GM23338 (cell line): ENCODE measurements around the gene GHRHR. TPM values are rescaled to one million over a fixed set of nuclear protein-coding genes. Genes with fewer than 3 reads are reported as not detected.

Experiments
- ATAC-seq: fragments of 200-7000 bp; cut with Tn5 transposase; 3 replicates; pipeline ENCODE4 v1.9.1; 2020
- DNase-seq: peaks from one replicate; pipeline ENCODE4 v3.0.0-alpha.2; 2015; ENCODE audit warnings: low spot score
- H2AFZ ChIP-seq: fragments of 200-600 bp; sonication (generic); 2 replicates; pipeline ENCODE4 v1.8.0; 2016; ENCODE audit warnings: antibody characterized with exemption, mild to moderate bottlenecking, moderate library complexity
- H3F3A ChIP-seq: fragments of 200-600 bp; sonication (generic); replicated peaks from 2 replicates; pipeline ENCODE4 v1.8.0; 2017; ENCODE audit warnings: antibody characterized with exemption, mixed run types, low read depth
- H3K27ac ChIP-seq: fragments of 200-600 bp; sonication (generic); 2 replicates; pipeline ENCODE4 v1.6.1; 2016; ENCODE audit warnings: low read depth
- H3K27me3 ChIP-seq: fragments of 200-600 bp; sonication (generic); 2 replicates; pipeline ENCODE4 v1.8.0; 2016; ENCODE audit warnings: mild to moderate bottlenecking, mixed run types, moderate library complexity; ENCODE audit not compliant: insufficient read depth
- H3K36me3 ChIP-seq: fragments of 200-600 bp; sonication (generic); 2 replicates; pipeline ENCODE4 v1.8.0; 2016; ENCODE audit warnings: mild to moderate bottlenecking; ENCODE audit not compliant: insufficient read depth
- H3K4me1 ChIP-seq: fragments of 200-600 bp; sonication (generic); 2 replicates; pipeline ENCODE4 v1.8.0; 2016; ENCODE audit warnings: mild to moderate bottlenecking, moderate library complexity; ENCODE audit not compliant: insufficient read depth
- H3K4me2 ChIP-seq: fragments of 200-600 bp; sonication (generic); 2 replicates; pipeline ENCODE4 v1.7.1; 2017; ENCODE audit warnings: mixed run types
- H3K4me3 ChIP-seq: fragments of 200-600 bp; sonication (generic); 2 replicates; pipeline ENCODE4 v1.6.1; 2016; ENCODE audit warnings: mixed run types
- H3K79me2 ChIP-seq: fragments of 200-600 bp; sonication (generic); replicated peaks from 2 replicates; pipeline ENCODE4 v1.8.0; 2017; ENCODE audit warnings: mild to moderate bottlenecking; ENCODE audit not compliant: insufficient read depth
- H3K9me2 ChIP-seq: fragments of 200-600 bp; sonication (generic); 2 replicates; pipeline ENCODE4 v1.8.0; 2017; ENCODE audit not compliant: insufficient read depth
- H4K20me1 ChIP-seq: fragments of 200-600 bp; sonication (generic); replicated peaks from 2 replicates; pipeline ENCODE4 v1.8.0; 2017; ENCODE audit warnings: mild to moderate bottlenecking; ENCODE audit not compliant: insufficient read depth
- H3K27ac Mint-ChIP-seq: 2 replicates; pipeline ENCODE4 v1.8.0; 2020; ENCODE audit warnings: inconsistent platforms, mild to moderate bottlenecking, moderate library complexity, mixed read lengths
- H3K27me3 Mint-ChIP-seq: 3 replicates; pipeline ENCODE4 v1.8.0; 2022; ENCODE audit warnings: low read depth, mild to moderate bottlenecking, moderate library complexity, mixed read lengths, inconsistent platforms; ENCODE audit not compliant: insufficient read depth, poor library complexity
- H3K36me3 Mint-ChIP-seq: 3 replicates; pipeline ENCODE4 v1.8.0; 2021; ENCODE audit warnings: low read depth, mild to moderate bottlenecking, inconsistent platforms, moderate library complexity, mixed read lengths
- H3K4me1 Mint-ChIP-seq: 3 replicates; pipeline ENCODE4 v1.8.0; 2020; ENCODE audit warnings: mild to moderate bottlenecking, inconsistent platforms, mixed read lengths
- H3K4me3 Mint-ChIP-seq: 3 replicates; pipeline ENCODE4 v1.8.0; 2021; ENCODE audit warnings: moderate library complexity, mild to moderate bottlenecking, inconsistent platforms, mixed read lengths
- H3K9me3 Mint-ChIP-seq: 3 replicates; pipeline ENCODE4 v1.8.0; 2020; ENCODE audit warnings: moderate library complexity, mild to moderate bottlenecking, inconsistent platforms, mixed read lengths
- CREB1 ChIP-seq: fragments of 250-450 bp; sonication (Bioruptor Pico); IDR thresholded peaks from 2 replicates; pipeline ENCODE4 v1.5.0; 2020; ENCODE audit warnings: low read depth, mild to moderate bottlenecking, moderate library complexity
- POLR2AphosphoS5 ChIP-seq: IDR thresholded peaks from 2 replicates; pipeline ENCODE4 v1.6.1; 2016; ENCODE audit warnings: antibody characterized with exemption, low read depth
- STAT1 ChIP-seq: IDR thresholded peaks from one replicate; pipeline ENCODE4 v1.6.1; 2016; ENCODE audit warnings: antibody characterized with exemption; ENCODE audit not compliant: unreplicated experiment
- polyA plus RNA-seq: library from polyadenylated mRNA; unstranded; fragments of >200 nt; fragmentation: Nextera tagmentation; extraction: Ambion mirVana; gene quantifications from 2 replicates; pipeline ENCODE4 v1.2.1, GENCODE V29; 2016
- total RNA-seq: library from RNA; depleted of rRNA; stranded (reverse); fragments of >200 nt; shearing (Covaris generic); gene quantifications from 2 replicates; pipeline ENCODE4 v1.2.3, GENCODE V29; 2014
- TF ChIP-seq, protein P1 (sequence below), 2 experiments: fragments of 200-600 bp in 1 of 2; sonication (generic) in 1 of 2; conservative IDR thresholded peaks; 2 replicates each; pipeline versions ENCODE4 v1.5.1 to v1.6.1; 2016 to 2017; ENCODE audit warnings: antibody characterized with exemption in 2 of 2, low read depth in 2 of 2, mild to moderate bottlenecking in 2 of 2, moderate library complexity in 1 of 2
- TF ChIP-seq, protein P2 (sequence below): IDR thresholded peaks from 2 replicates; pipeline ENCODE4 v1.6.1; 2016; ENCODE audit warnings: antibody characterized with exemption
- TF ChIP-seq, protein P3 (sequence below): fragments of 250-450 bp; sonication (Bioruptor Pico); IDR thresholded peaks from 2 replicates; pipeline ENCODE4 v1.5.0; 2020; ENCODE audit warnings: mild to moderate bottlenecking, moderate library complexity

GHRHR gene
- total and polyA plus RNA-seq, 2 experiments from 2014 or later, result 2.2 TPM; not detected in 1

DNA sequence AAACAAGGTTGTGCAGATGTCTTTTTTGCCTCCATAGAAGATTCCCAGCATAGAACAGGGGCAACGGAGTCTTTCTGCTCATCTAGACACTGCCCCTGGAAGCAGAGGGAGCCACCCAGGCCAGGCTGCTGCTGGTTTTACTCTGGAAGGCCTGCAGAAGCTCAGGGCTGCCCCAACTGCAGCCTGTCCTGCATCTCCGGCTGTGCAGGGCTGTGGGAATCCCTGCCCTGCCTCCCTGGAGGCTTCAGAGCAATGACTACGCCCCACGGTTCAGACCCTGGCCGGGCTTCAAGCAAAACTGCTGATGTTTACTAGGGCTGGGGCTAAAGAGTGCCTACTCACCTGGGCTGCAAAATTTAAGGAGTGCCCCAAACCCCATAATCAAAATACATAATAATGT lies 43.9 kb downstream of the GHRHR start:
- no peaks in the 10 kb centered on the region for H3K9me3 Mint-ChIP-seq
- Histone ChIP-seq H3K27me3 (no peaks in the 10 kb centered on the region), H3F3A (no peaks in the 10 kb centered on the region), H4K20me1 (no peaks in the 10 kb centered on the region), H3K27ac (no peak overlapping the region), H2AFZ (no peak overlapping the region), H3K79me2 (no peaks in the 10 kb centered on the region), H3K4me1 (no peaks in the 10 kb centered on the region), H3K36me3 (no peaks in the 10 kb centered on the region), H3K4me2 (no peak overlapping the region), H3K9me2 (0 out of 2 replicates have a peak, but pooled peaks cover 8% of the 10 kb centered on the region), H3K4me3 (no peak overlapping the region)
- ATAC-seq (peak; percentile 50; the same call in 2 of the 3 replicates), DNase-seq (no peak)
- no peak overlapping the region for H3K4me3 Mint-ChIP-seq
- no peak overlapping the region for H3K27ac Mint-ChIP-seq
- peaks cover 9% of the 10 kb centered on the region for H3K27me3 Mint-ChIP-seq
- TF ChIP-seq POLR2AphosphoS5, result no peak
- TF ChIP-seq, protein P1, sequence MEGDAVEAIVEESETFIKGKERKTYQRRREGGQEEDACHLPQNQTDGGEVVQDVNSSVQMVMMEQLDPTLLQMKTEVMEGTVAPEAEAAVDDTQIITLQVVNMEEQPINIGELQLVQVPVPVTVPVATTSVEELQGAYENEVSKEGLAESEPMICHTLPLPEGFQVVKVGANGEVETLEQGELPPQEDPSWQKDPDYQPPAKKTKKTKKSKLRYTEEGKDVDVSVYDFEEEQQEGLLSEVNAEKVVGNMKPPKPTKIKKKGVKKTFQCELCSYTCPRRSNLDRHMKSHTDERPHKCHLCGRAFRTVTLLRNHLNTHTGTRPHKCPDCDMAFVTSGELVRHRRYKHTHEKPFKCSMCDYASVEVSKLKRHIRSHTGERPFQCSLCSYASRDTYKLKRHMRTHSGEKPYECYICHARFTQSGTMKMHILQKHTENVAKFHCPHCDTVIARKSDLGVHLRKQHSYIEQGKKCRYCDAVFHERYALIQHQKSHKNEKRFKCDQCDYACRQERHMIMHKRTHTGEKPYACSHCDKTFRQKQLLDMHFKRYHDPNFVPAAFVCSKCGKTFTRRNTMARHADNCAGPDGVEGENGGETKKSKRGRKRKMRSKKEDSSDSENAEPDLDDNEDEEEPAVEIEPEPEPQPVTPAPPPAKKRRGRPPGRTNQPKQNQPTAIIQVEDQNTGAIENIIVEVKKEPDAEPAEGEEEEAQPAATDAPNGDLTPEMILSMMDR (conservative IDR thresholded peaks at IDR 0.05; ENCODE audit: low read depth in 2 of 2), result no peak
- TF ChIP-seq STAT1, result no peak
- TF ChIP-seq CREB1, result no peak
- TF ChIP-seq, protein P2, sequence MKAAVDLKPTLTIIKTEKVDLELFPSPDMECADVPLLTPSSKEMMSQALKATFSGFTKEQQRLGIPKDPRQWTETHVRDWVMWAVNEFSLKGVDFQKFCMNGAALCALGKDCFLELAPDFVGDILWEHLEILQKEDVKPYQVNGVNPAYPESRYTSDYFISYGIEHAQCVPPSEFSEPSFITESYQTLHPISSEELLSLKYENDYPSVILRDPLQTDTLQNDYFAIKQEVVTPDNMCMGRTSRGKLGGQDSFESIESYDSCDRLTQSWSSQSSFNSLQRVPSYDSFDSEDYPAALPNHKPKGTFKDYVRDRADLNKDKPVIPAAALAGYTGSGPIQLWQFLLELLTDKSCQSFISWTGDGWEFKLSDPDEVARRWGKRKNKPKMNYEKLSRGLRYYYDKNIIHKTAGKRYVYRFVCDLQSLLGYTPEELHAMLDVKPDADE, result no peak
- TF ChIP-seq, protein P3, sequence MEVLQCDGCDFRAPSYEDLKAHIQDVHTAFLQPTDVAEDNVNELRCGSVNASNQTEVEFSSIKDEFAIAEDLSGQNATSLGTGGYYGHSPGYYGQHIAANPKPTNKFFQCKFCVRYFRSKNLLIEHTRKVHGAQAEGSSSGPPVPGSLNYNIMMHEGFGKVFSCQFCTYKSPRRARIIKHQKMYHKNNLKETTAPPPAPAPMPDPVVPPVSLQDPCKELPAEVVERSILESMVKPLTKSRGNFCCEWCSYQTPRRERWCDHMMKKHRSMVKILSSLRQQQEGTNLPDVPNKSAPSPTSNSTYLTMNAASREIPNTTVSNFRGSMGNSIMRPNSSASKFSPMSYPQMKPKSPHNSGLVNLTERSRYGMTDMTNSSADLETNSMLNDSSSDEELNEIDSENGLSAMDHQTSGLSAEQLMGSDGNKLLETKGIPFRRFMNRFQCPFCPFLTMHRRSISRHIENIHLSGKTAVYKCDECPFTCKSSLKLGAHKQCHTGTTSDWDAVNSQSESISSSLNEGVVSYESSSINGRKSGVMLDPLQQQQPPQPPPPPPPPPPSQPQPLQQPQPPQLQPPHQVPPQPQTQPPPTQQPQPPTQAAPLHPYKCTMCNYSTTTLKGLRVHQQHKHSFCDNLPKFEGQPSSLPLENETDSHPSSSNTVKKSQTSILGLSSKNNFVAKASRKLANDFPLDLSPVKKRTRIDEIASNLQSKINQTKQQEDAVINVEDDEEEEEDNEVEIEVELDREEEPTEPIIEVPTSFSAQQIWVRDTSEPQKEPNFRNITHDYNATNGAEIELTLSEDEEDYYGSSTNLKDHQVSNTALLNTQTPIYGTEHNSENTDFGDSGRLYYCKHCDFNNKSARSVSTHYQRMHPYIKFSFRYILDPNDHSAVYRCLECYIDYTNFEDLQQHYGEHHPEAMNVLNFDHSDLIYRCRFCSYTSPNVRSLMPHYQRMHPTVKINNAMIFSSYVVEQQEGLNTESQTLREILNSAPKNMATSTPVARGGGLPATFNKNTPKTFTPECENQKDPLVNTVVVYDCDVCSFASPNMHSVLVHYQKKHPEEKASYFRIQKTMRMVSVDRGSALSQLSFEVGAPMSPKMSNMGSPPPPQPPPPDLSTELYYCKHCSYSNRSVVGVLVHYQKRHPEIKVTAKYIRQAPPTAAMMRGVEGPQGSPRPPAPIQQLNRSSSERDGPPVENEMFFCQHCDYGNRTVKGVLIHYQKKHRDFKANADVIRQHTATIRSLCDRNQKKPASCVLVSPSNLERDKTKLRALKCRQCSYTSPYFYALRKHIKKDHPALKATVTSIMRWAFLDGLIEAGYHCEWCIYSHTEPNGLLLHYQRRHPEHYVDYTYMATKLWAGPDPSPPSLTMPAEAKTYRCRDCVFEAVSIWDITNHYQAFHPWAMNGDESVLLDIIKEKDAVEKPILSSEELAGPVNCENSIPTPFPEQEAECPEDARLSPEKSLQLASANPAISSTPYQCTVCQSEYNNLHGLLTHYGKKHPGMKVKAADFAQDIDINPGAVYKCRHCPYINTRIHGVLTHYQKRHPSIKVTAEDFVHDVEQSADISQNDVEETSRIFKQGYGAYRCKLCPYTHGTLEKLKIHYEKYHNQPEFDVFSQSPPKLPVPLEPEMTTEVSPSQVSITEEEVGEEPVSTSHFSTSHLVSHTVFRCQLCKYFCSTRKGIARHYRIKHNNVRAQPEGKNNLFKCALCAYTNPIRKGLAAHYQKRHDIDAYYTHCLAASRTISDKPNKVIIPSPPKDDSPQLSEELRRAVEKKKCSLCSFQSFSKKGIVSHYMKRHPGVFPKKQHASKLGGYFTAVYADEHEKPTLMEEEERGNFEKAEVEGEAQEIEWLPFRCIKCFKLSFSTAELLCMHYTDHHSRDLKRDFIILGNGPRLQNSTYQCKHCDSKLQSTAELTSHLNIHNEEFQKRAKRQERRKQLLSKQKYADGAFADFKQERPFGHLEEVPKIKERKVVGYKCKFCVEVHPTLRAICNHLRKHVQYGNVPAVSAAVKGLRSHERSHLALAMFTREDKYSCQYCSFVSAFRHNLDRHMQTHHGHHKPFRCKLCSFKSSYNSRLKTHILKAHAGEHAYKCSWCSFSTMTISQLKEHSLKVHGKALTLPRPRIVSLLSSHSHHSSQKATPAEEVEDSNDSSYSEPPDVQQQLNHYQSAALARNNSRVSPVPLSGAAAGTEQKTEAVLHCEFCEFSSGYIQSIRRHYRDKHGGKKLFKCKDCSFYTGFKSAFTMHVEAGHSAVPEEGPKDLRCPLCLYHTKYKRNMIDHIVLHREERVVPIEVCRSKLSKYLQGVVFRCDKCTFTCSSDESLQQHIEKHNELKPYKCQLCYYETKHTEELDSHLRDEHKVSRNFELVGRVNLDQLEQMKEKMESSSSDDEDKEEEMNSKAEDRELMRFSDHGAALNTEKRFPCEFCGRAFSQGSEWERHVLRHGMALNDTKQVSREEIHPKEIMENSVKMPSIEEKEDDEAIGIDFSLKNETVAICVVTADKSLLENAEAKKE (CRISPR knock-in tag), result no peak
- peaks cover 6% of the 10 kb centered on the region; the same call in 2 of the 3 replicates for H3K36me3 Mint-ChIP-seq
- H3K4me1 Mint-ChIP-seq, result 0 out of 3 replicates have a peak, but pooled peaks cover 2% of the 10 kb centered on the region
